Smooth muscle cell (in vitro differentiated cells): ENCODE results near the gene TGFBR2. TPM values are rescaled to one million over a fixed set of nuclear protein-coding genes. Genes with fewer than 3 reads are reported as not detected.
A peak's percentile ranks its signal among the peaks of the same experiment; 100 is the strongest.

Experiments
- DNase-seq: peaks from one replicate; lab custom pipeline; 2025; ENCODE audit not compliant: unreplicated experiment; lab: John Stamatoyannopoulos, UW
- H2AFZ ChIP-seq: fragments of 200-600 bp; sonication (generic); 2 replicates; pipeline ENCODE4 v1.6.0; 2016; ENCODE audit warnings: antibody characterized with exemption, low read depth, mild to moderate bottlenecking
- H3F3A ChIP-seq: fragments of 200-600 bp; sonication (generic); 2 replicates; pipeline ENCODE4 v1.6.0; 2017; ENCODE audit warnings: antibody characterized with exemption, low read depth
- H3K27ac ChIP-seq: fragments of 200-600 bp; sonication (generic); 2 replicates; pipeline ENCODE4 v1.5.1; 2016; ENCODE audit warnings: low read depth, mild to moderate bottlenecking
- H3K27me3 ChIP-seq: fragments of 200-600 bp; sonication (generic); 2 replicates; pipeline ENCODE4 v1.6.1; 2016; ENCODE audit warnings: low read depth, mild to moderate bottlenecking
- H3K36me3 ChIP-seq: fragments of 200-600 bp; sonication (generic); 2 replicates; pipeline ENCODE4 v1.5.1; 2016; ENCODE audit warnings: low read depth
- H3K4me1 ChIP-seq: fragments of 200-600 bp; sonication (generic); 2 replicates; pipeline ENCODE4 v1.5.1; 2016; ENCODE audit warnings: low read depth
- H3K4me2 ChIP-seq: fragments of 200-600 bp; sonication (generic); 2 replicates; pipeline ENCODE4 v1.6.0; 2016; ENCODE audit warnings: mild to moderate bottlenecking
- H3K4me3 ChIP-seq: fragments of 200-600 bp; sonication (generic); 2 replicates; pipeline ENCODE4 v1.5.1; 2016; ENCODE audit warnings: mild to moderate bottlenecking
- H3K79me2 ChIP-seq: fragments of 200-600 bp; sonication (generic); 2 replicates; pipeline ENCODE4 v1.6.0; 2016; ENCODE audit warnings: low read depth, mild to moderate bottlenecking
- H3K9ac ChIP-seq: fragments of 200-600 bp; sonication (generic); 2 replicates; pipeline ENCODE4 v1.6.0; 2016; ENCODE audit warnings: low read depth
- H3K9me3 ChIP-seq: fragments of 200-600 bp; sonication (generic); replicated peaks from 2 replicates; pipeline ENCODE4 v1.5.1; 2016; ENCODE audit warnings: low read depth
- H4K20me1 ChIP-seq: fragments of 200-600 bp; sonication (generic); 2 replicates; pipeline ENCODE4 v1.6.0; 2016; ENCODE audit warnings: low read depth
- WGBS: methylation state at CpG from one replicate; pipeline ENCODE4 v1.1.7; 2016; ENCODE audit warnings: low lambda C conversion rate; 5-methylcytosine and 5-hydroxymethylcytosine counted together
- polyA plus RNA-seq: library from polyadenylated mRNA; unstranded; fragments of >200 nt; fragmentation: Nextera tagmentation; extraction: Ambion mirVana; gene quantifications from 2 replicates; pipeline ENCODE4 v1.2.1, GENCODE V29; 2016
- total RNA-seq: library from RNA; depleted of rRNA; stranded (reverse); fragments of >200 nt; gene quantifications from 2 replicates; pipeline ENCODE4 v1.2.3, GENCODE V29; 2014
- TF ChIP-seq, protein P1 (sequence below): fragments of 200-600 bp; sonication (generic); IDR thresholded peaks from 2 replicates; pipeline ENCODE4 v1.5.1; 2017; ENCODE audit warnings: borderline replicate concordance, mild to moderate bottlenecking, antibody characterized with exemption; ENCODE audit not compliant: insufficient read depth, poor library complexity, severe bottlenecking

TGFBR2 gene
- total and polyA plus RNA-seq, 2 experiments from 2014 or later: 39.6 to 53.7 TPM

- DNase-seq: no peak
- Histone ChIP-seq H3K4me3 (no peak overlapping the region), H3K79me2 (peaks cover 4% of the 10 kb centered on the region), H3K36me3 (no peaks in the 10 kb centered on the region), H3K4me2 (no peak overlapping the region), H3K9ac (no peak overlapping the region), H3K9me3 (no peaks in the 10 kb centered on the region), H3K27me3 (no peaks in the 10 kb centered on the region), H4K20me1 (no peaks in the 10 kb centered on the region), H3K4me1 (no peaks in the 10 kb centered on the region), H3F3A (peaks cover 10% of the 10 kb centered on the region), H3K27ac (peak overlapping the region; percentile 81), H2AFZ (no peak overlapping the region)
- TF ChIP-seq, protein P1, sequence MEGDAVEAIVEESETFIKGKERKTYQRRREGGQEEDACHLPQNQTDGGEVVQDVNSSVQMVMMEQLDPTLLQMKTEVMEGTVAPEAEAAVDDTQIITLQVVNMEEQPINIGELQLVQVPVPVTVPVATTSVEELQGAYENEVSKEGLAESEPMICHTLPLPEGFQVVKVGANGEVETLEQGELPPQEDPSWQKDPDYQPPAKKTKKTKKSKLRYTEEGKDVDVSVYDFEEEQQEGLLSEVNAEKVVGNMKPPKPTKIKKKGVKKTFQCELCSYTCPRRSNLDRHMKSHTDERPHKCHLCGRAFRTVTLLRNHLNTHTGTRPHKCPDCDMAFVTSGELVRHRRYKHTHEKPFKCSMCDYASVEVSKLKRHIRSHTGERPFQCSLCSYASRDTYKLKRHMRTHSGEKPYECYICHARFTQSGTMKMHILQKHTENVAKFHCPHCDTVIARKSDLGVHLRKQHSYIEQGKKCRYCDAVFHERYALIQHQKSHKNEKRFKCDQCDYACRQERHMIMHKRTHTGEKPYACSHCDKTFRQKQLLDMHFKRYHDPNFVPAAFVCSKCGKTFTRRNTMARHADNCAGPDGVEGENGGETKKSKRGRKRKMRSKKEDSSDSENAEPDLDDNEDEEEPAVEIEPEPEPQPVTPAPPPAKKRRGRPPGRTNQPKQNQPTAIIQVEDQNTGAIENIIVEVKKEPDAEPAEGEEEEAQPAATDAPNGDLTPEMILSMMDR: no peak
- WGBS: 94% methylated on average over 2 of the region's 2 CpGs
Measured at GRCh38 chr3:30690199-30690598, 83.8 kb downstream of the TGFBR2 start.

DNA sequence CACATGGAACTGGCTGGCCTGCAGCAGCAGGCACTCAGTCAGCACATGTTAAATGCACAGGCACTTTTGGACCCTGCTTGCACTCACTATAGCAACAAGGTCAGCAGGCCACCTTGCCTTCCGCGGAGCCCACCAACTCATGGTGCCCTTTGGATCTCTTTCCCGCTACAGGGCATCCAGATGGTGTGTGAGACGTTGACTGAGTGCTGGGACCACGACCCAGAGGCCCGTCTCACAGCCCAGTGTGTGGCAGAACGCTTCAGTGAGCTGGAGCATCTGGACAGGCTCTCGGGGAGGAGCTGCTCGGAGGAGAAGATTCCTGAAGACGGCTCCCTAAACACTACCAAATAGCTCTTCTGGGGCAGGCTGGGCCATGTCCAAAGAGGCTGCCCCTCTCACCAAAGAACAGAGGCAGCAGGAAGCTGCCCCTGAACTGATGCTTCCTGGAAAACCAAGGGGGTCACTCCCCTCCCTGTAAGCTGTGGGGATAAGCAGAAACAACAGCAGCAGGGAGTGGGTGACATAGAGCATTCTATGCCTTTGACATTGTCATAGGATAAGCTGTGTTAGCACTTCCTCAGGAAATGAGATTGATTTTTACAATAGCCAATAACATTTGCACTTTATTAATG lies 85.0 kb downstream of the TGFBR2 start:
- Histone ChIP-seq H3K4me3 (no peak overlapping the region), H3K27ac (no peak overlapping the region), H2AFZ (no peak overlapping the region), H3F3A (peaks cover 10% of the 10 kb centered on the region), H3K9ac (no peak overlapping the region), H4K20me1 (no peaks in the 10 kb centered on the region), H3K4me2 (no peak overlapping the region), H3K4me1 (no peaks in the 10 kb centered on the region), H3K9me3 (no peaks in the 10 kb centered on the region), H3K27me3 (no peaks in the 10 kb centered on the region), H3K36me3 (no peaks in the 10 kb centered on the region), H3K79me2 (peaks cover 4% of the 10 kb centered on the region)
- 67% methylated on average over 10 of the region's 10 CpGs for WGBS
- TF ChIP-seq, protein P1: no peak
- DNase-seq: no peak

DNA sequence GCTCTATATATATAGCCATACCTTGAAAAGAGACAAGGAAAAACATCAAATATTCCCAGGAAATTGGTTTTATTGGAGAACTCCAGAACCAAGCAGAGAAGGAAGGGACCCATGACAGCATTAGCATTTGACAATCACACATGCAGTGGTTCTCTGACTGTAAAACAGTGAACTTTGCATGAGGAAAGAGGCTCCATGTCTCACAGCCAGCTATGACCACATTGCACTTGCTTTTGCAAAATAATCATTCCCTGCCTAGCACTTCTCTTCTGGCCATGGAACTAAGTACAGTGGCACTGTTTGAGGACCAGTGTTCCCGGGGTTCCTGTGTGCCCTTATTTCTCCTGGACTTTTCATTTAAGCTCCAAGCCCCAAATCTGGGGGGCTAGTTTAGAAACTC lies 85.5 kb downstream of the TGFBR2 start:
- H3K4me1 ChIP-seq: no peaks in the 10 kb centered on the region
- no peaks in the 10 kb centered on the region for H3K36me3 ChIP-seq
- peaks cover 10% of the 10 kb centered on the region for H3F3A ChIP-seq
- H4K20me1 ChIP-seq: no peaks in the 10 kb centered on the region
- no peak overlapping the region for H3K27ac ChIP-seq
- 100% methylated on average over 1 of the region's 1 CpG for WGBS
- no peaks in the 10 kb centered on the region for H3K9me3 ChIP-seq
- no peaks in the 10 kb centered on the region for H3K27me3 ChIP-seq
- DNase-seq: no peak
- H3K4me2 ChIP-seq: no peak overlapping the region
- no peak overlapping the region for H2AFZ ChIP-seq
- TF ChIP-seq, protein P1: no peak
- H3K4me3 ChIP-seq: no peak overlapping the region
- H3K9ac ChIP-seq: no peak overlapping the region
- H3K79me2 ChIP-seq: no peaks in the 10 kb centered on the region
